Neural crest cell (in vitro differentiated cells): ENCODE data around the gene NFIX. TPM values are rescaled to one million over a fixed set of nuclear protein-coding genes. Genes with fewer than 3 reads are reported as not detected.

Experiments used
- DNase-seq: peaks from one replicate; pipeline ENCODE4 v3.0.0; 2021; ENCODE audit warnings: low read depth, mixed read lengths, low spot score
- H3K27ac Mint-ChIP-seq: one replicate; pipeline ENCODE4 v1.8.0; 2021; ENCODE audit warnings: mild to moderate bottlenecking, mixed read lengths; ENCODE audit not compliant: unreplicated experiment
- H3K27me3 Mint-ChIP-seq: 2 replicates; pipeline ENCODE4 v1.8.0; 2021; ENCODE audit warnings: low read depth, mild to moderate bottlenecking, mixed read lengths
- H3K36me3 Mint-ChIP-seq: 2 replicates; pipeline ENCODE4 v1.8.0; 2021; ENCODE audit warnings: low read depth, mild to moderate bottlenecking, mixed read lengths
- H3K4me1 Mint-ChIP-seq: 2 replicates; pipeline ENCODE4 v1.8.0; 2021; ENCODE audit warnings: mixed read lengths
- H3K4me3 Mint-ChIP-seq: one replicate; pipeline ENCODE4 v1.8.0; 2021; ENCODE audit warnings: mild to moderate bottlenecking, mixed read lengths
- H3K9me3 Mint-ChIP-seq: 2 replicates; pipeline ENCODE4 v1.8.0; 2021; ENCODE audit warnings: mixed read lengths
- CTCF ChIP-seq: fragments of 200-600 bp; sonication (generic); conservative IDR thresholded peaks from 2 replicates; pipeline ENCODE4 v1.5.0; 2021; ENCODE audit warnings: antibody characterized with exemption, mild to moderate bottlenecking
- total RNA-seq: library from RNA; stranded (reverse); gene quantifications from 2 replicates; pipeline ENCODE4 v1.2.1, GENCODE V29; 2021

The NFIX gene
- total RNA-seq, 1 donor from 2014 or later: 0.68 TPM

GRCh38 chr19:13033819-13034611, 38.7 kb downstream of the NFIX start:
- no peaks in the 10 kb centered on the region for H3K9me3 Mint-ChIP-seq
- H3K4me3 Mint-ChIP-seq: no peak overlapping the region
- peak; percentile 65 for TF ChIP-seq CTCF
- H3K27me3 Mint-ChIP-seq: peaks cover 100% of the 10 kb centered on the region
- no peak overlapping the region for H3K27ac Mint-ChIP-seq
- H3K36me3 Mint-ChIP-seq: no peaks in the 10 kb centered on the region
- DNase-seq: peak; percentile 48
- H3K4me1 Mint-ChIP-seq: peaks cover 14% of the 10 kb centered on the region

- H3K27ac Mint-ChIP-seq: no peak overlapping the region
- no peak overlapping the region for H3K4me3 Mint-ChIP-seq
- TF ChIP-seq CTCF: no peak
- peaks cover 100% of the 10 kb centered on the region for H3K27me3 Mint-ChIP-seq
- no peak for DNase-seq
- no peaks in the 10 kb centered on the region for H3K9me3 Mint-ChIP-seq
- no peaks in the 10 kb centered on the region for H3K36me3 Mint-ChIP-seq
- peaks cover 14% of the 10 kb centered on the region for H3K4me1 Mint-ChIP-seq
Measured at GRCh38 chr19:13034636-13035035, 39.4 kb downstream of the NFIX start.

- Mint-ChIP-seq H3K27ac (no peak overlapping the region), H3K27me3 (peaks cover 100% of the 10 kb centered on the region), H3K9me3 (no peaks in the 10 kb centered on the region), H3K4me3 (no peak overlapping the region), H3K36me3 (no peaks in the 10 kb centered on the region), H3K4me1 (peaks cover 14% of the 10 kb centered on the region)
- TF ChIP-seq CTCF: no peak
- no peak for DNase-seq
Measured at GRCh38 chr19:13035820-13036365, 40.6 kb downstream of the NFIX start.

- no peaks in the 10 kb centered on the region for H3K9me3 Mint-ChIP-seq
- no peak overlapping the region for H3K27ac Mint-ChIP-seq
- no peak for TF ChIP-seq CTCF
- no peaks in the 10 kb centered on the region for H3K36me3 Mint-ChIP-seq
- no peak overlapping the region for H3K4me3 Mint-ChIP-seq
- no peak for DNase-seq
- H3K4me1 Mint-ChIP-seq: peaks cover 13% of the 10 kb centered on the region
- peaks cover 100% of the 10 kb centered on the region for H3K27me3 Mint-ChIP-seq
Measured at GRCh38 chr19:13036366-13036976, 41.2 kb downstream of the NFIX start.

- Mint-ChIP-seq H3K4me1 (peaks cover 6% of the 10 kb centered on the region), H3K27ac (no peak overlapping the region), H3K36me3 (no peaks in the 10 kb centered on the region), H3K4me3 (no peak overlapping the region), H3K27me3 (peaks cover 100% of the 10 kb centered on the region), H3K9me3 (no peaks in the 10 kb centered on the region)
- no peak for TF ChIP-seq CTCF
- no peak for DNase-seq
Measured at GRCh38 chr19:13037161-13037560, 41.9 kb downstream of the NFIX start.
